ENCODE data around the gene DYNC1LI1.

- TF ChIP-seq, protein P1, sequence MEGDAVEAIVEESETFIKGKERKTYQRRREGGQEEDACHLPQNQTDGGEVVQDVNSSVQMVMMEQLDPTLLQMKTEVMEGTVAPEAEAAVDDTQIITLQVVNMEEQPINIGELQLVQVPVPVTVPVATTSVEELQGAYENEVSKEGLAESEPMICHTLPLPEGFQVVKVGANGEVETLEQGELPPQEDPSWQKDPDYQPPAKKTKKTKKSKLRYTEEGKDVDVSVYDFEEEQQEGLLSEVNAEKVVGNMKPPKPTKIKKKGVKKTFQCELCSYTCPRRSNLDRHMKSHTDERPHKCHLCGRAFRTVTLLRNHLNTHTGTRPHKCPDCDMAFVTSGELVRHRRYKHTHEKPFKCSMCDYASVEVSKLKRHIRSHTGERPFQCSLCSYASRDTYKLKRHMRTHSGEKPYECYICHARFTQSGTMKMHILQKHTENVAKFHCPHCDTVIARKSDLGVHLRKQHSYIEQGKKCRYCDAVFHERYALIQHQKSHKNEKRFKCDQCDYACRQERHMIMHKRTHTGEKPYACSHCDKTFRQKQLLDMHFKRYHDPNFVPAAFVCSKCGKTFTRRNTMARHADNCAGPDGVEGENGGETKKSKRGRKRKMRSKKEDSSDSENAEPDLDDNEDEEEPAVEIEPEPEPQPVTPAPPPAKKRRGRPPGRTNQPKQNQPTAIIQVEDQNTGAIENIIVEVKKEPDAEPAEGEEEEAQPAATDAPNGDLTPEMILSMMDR (IDR thresholded peaks at IDR 0.05) = no peak
- TF ChIP-seq POLR2A (IDR thresholded peaks at IDR 0.05) = no peak
Measured at GRCh38 chr3:32500231-32500630, 70.4 kb downstream of the DYNC1LI1 start.

Data from Peyer's patch (tissue), 4 donors.